Ishikawa (cell line): ENCODE data around the gene THSD1.

ENCODE experiments used
- CEBPB ChIP-seq: IDR thresholded peaks from 2 replicates; pipeline ENCODE4 v1.6.1; 2012
- CREB1 ChIP-seq: IDR thresholded peaks from 2 replicates; pipeline ENCODE4 v1.6.1; 2012; ENCODE audit warnings: low read depth
- EGR1 ChIP-seq: IDR thresholded peaks from 2 replicates; pipeline ENCODE4 v1.6.1; 2012
- EP300 ChIP-seq: IDR thresholded peaks from 2 replicates; pipeline ENCODE4 v1.6.1; 2012; ENCODE audit warnings: borderline replicate concordance
- FOXM1 ChIP-seq: IDR thresholded peaks from 2 replicates; pipeline ENCODE4 v1.6.1; 2012; ENCODE audit warnings: low read depth, borderline replicate concordance
- MAX ChIP-seq: IDR thresholded peaks from 2 replicates; pipeline ENCODE4 v1.6.1; 2012
- NFIC ChIP-seq: IDR thresholded peaks from 2 replicates; pipeline ENCODE4 v1.6.1; 2012
- RAD21 ChIP-seq: IDR thresholded peaks from 2 replicates; pipeline ENCODE4 v1.6.1; 2012; ENCODE audit warnings: low read depth
- REST ChIP-seq: IDR thresholded peaks from 2 replicates; pipeline ENCODE4 v1.6.1; 2012; ENCODE audit warnings: low read depth, mild to moderate bottlenecking
- TAF1 ChIP-seq: IDR thresholded peaks from 2 replicates; pipeline ENCODE4 v1.6.1; 2012; ENCODE audit warnings: low read depth, mild to moderate bottlenecking
- TCF12 ChIP-seq: IDR thresholded peaks from 2 replicates; pipeline ENCODE4 v1.6.1; 2012; ENCODE audit warnings: low read depth

GRCh38 chr13:52393572-52394357 lies 12.2 kb downstream of the THSD1 start:
- no peak for TF ChIP-seq TCF12
- TF ChIP-seq TAF1: no peak
- no peak for TF ChIP-seq MAX
- no peak for TF ChIP-seq REST
- TF ChIP-seq RAD21: no peak
- TF ChIP-seq EP300: no peak
- no peak for TF ChIP-seq FOXM1
- TF ChIP-seq EGR1: no peak
- no peak for TF ChIP-seq CEBPB
- no peak for TF ChIP-seq CREB1
- no peak for TF ChIP-seq NFIC
